Measurements from ENCODE around the gene ZNF652. TPM values are rescaled to one million over a fixed set of nuclear protein-coding genes. Genes with fewer than 3 reads are reported as not detected.

ZNF652 gene
- total RNA-seq, 1 experiment from 2014 or later: 32.1 TPM

GRCh38 chr17:49342575-49342936, 19.5 kb downstream of the ZNF652 start:
- H3K27ac ChIP-seq (ENCODE audit: low read depth, low read length, poor library complexity, severe bottlenecking): peak overlapping the region; percentile 62
- peak overlapping the region; percentile 6 for H3K4me3 ChIP-seq (ENCODE audit: low read depth, low read length, poor library complexity, severe bottlenecking)
- no TSS peak for BruUV-seq (replicated peaks)
- no peak for DNase-seq (ENCODE audit: low spot score)
- no peaks in the 10 kb centered on the region for H3K27me3 ChIP-seq (replicated peaks; ENCODE audit: insufficient read depth, low read depth, low read length, poor library complexity)
- ChIA-PET CTCF (interaction anchor here (0.7 kb wide), 1 partner anchor 23 kb away, joined by 4 read pairs; no protein-coding TSS in a partner anchor), POLR2A (ENCODE audit: low non-redundant PET) (no interaction called here)
- peaks cover 41% of the 10 kb centered on the region for H3K4me1 ChIP-seq (ENCODE audit: insufficient read depth, low read length, poor library complexity, severe bottlenecking)
- no peaks in the 10 kb centered on the region for H3K36me3 ChIP-seq (ENCODE audit: insufficient read depth, low read length, poor library complexity, severe bottlenecking)
- intact Hi-C loops (cut with micrococcal nuclease; ENCODE audit: unreplicated experiment): no loop called here
- TF ChIP-seq EZH2 (IDR thresholded peaks at IDR 0.05; ENCODE audit: borderline replicate concordance, low read depth, low read length, poor library complexity, severe bottlenecking) (no peak), CTCF (conservative IDR thresholded peaks at IDR 0.05; ENCODE audit: low read depth, low read length) (no peak)
- H3K9me3 ChIP-seq (ENCODE audit: low read depth, low read length, poor library complexity, severe bottlenecking): no peaks in the 10 kb centered on the region

GRCh38 chr17:49341356-49341755, 20.7 kb downstream of the ZNF652 start:
- no peaks in the 10 kb centered on the region for H3K9me3 ChIP-seq (ENCODE audit: low read depth, low read length, poor library complexity, severe bottlenecking)
- BruUV-seq (replicated peaks): no TSS peak
- no peak overlapping the region for H3K27ac ChIP-seq (ENCODE audit: low read depth, low read length, poor library complexity, severe bottlenecking)

GRCh38 chr17:49339354-49339753, 22.7 kb downstream of the ZNF652 start:
- peaks cover 39% of the 10 kb centered on the region for H3K4me1 ChIP-seq (ENCODE audit: insufficient read depth, low read length, poor library complexity, severe bottlenecking)
- TF ChIP-seq EZH2 (IDR thresholded peaks at IDR 0.05; ENCODE audit: borderline replicate concordance, low read depth, low read length, poor library complexity, severe bottlenecking) (no peak), CTCF (conservative IDR thresholded peaks at IDR 0.05; ENCODE audit: low read depth, low read length) (no peak)
- intact Hi-C loops (cut with micrococcal nuclease; ENCODE audit: unreplicated experiment): no loop called here
- no peak overlapping the region for H3K4me3 ChIP-seq (ENCODE audit: low read depth, low read length, poor library complexity, severe bottlenecking)
- no peaks in the 10 kb centered on the region for H3K9me3 ChIP-seq (ENCODE audit: low read depth, low read length, poor library complexity, severe bottlenecking)
- POLR2A ChIA-PET (ENCODE audit: low non-redundant PET): no interaction called here
- BruUV-seq (replicated peaks): no TSS peak
- no peaks in the 10 kb centered on the region for H3K27me3 ChIP-seq (replicated peaks; ENCODE audit: insufficient read depth, low read depth, low read length, poor library complexity)
- no peak for DNase-seq (ENCODE audit: low spot score)
- H3K36me3 ChIP-seq (ENCODE audit: insufficient read depth, low read length, poor library complexity, severe bottlenecking): no peaks in the 10 kb centered on the region
- H3K27ac ChIP-seq (ENCODE audit: low read depth, low read length, poor library complexity, severe bottlenecking): no peak overlapping the region
- CTCF ChIA-PET: no interaction called here

More at GRCh38 chr17:49341356-49341755, 20.7 kb downstream of the ZNF652 start:
- intact Hi-C loops (cut with micrococcal nuclease; ENCODE audit: unreplicated experiment): no loop called here
- Histone ChIP-seq H3K27me3 (replicated peaks; ENCODE audit: insufficient read depth, low read depth, low read length, poor library complexity) (no peaks in the 10 kb centered on the region), H3K4me1 (ENCODE audit: insufficient read depth, low read length, poor library complexity, severe bottlenecking) (peaks cover 45% of the 10 kb centered on the region), H3K4me3 (ENCODE audit: low read depth, low read length, poor library complexity, severe bottlenecking) (no peak overlapping the region), H3K36me3 (ENCODE audit: insufficient read depth, low read length, poor library complexity, severe bottlenecking) (no peaks in the 10 kb centered on the region)
- no peak for DNase-seq (ENCODE audit: low spot score)
- ChIA-PET CTCF (no interaction called here), POLR2A (ENCODE audit: low non-redundant PET) (no interaction called here)
- TF ChIP-seq CTCF (conservative IDR thresholded peaks at IDR 0.05; ENCODE audit: low read depth, low read length) (no peak), EZH2 (IDR thresholded peaks at IDR 0.05; ENCODE audit: borderline replicate concordance, low read depth, low read length, poor library complexity, severe bottlenecking) (no peak)
